HG03139 (cell line): Measurements from ENCODE around the gene ZNF672.
"Not testable (repeated sequence)": the region's sequence is repeated elsewhere in the genome, so short reads cannot be mapped to it uniquely, and the experiment has no call there.

Experiments
- ATAC-seq: cut with Tn5 transposase; IDR thresholded peaks from one replicate; pipeline ENCODE4 v1.9.1; 2021; ENCODE audit not compliant: unreplicated experiment

ZNF672 gene

GRCh38 chr1:248852481-248853405, 14.7 kb downstream of the ZNF672 start:
- ATAC-seq = no peak

GRCh38 chr1:248853663-248854375, 15.8 kb downstream of the ZNF672 start:
- ATAC-seq = no peak

- no peak for ATAC-seq
Measured at GRCh38 chr1:248855580-248855979, 17.6 kb downstream of the ZNF672 start.

GRCh38 chr1:248856176-248856575, 18.2 kb downstream of the ZNF672 start:
- no peak for ATAC-seq

- ATAC-seq = no peak
Measured at GRCh38 chr1:248857201-248857600, 19.2 kb downstream of the ZNF672 start.

- no peak for ATAC-seq
Measured at GRCh38 chr1:248857749-248858095, 19.7 kb downstream of the ZNF672 start.

- ATAC-seq = peak; percentile 30
Measured at GRCh38 chr1:248858096-248858890, 20.3 kb downstream of the ZNF672 start.

GRCh38 chr1:248858891-248859889, 21.2 kb downstream of the ZNF672 start, which contains the start of gene ZNF692:
ZNF692 (minus strand) TSS chr1:248859085; CDS start chr1:248858309, 776 bp downstream.
- peak; percentile 79 for ATAC-seq

GRCh38 chr1:248860007-248860406, 22.0 kb downstream of the ZNF672 start:
- no peak for ATAC-seq

GRCh38 chr1:248861616-248862015, 23.6 kb downstream of the ZNF672 start:
- ATAC-seq = no peak

GRCh38 chr1:248862695-248862997, 24.6 kb downstream of the ZNF672 start:
- peak; percentile 4 for ATAC-seq

GRCh38 chr1:248862998-248863881, 25.2 kb downstream of the ZNF672 start:
- ATAC-seq = peak; percentile 60

- ATAC-seq = no peak
Measured at GRCh38 chr1:248871837-248872401, 33.9 kb downstream of the ZNF672 start.

- peak; percentile 48 for ATAC-seq
Measured at GRCh38 chr1:248872752-248873408, 34.9 kb downstream of the ZNF672 start.

GRCh38 chr1:248873409-248873992, 35.5 kb downstream of the ZNF672 start:
- ATAC-seq = peak; percentile 75

- peak; percentile 43 for ATAC-seq
Measured at GRCh38 chr1:248873993-248874533, 36.0 kb downstream of the ZNF672 start.

- ATAC-seq = no peak
Measured at GRCh38 chr1:248881261-248881660, 43.2 kb downstream of the ZNF672 start.

- ATAC-seq = not testable (repeated sequence)
Measured at GRCh38 chr1:248882427-248882826, 44.4 kb downstream of the ZNF672 start.
